ENCODE results near the gene CDV3.
"Not testable (repeated sequence)": the region's sequence is repeated elsewhere in the genome, so short reads cannot be mapped to it uniquely, and the experiment has no call there.

The CDV3 gene

GRCh38 chr3:133573629-133574194 lies at the start of gene CDV3:
Gene CDV3 (plus strand): TSS chr3:133573686. CDS start chr3:133574045, 359 bp downstream.
- peaks cover 46% of the 10 kb centered on the region for H3K4me1 Mint-ChIP-seq
- TF ChIP-seq CTCF (IDR thresholded peaks at IDR 0.05), result no peak
- peaks cover 27% of the 10 kb centered on the region for H3K36me3 Mint-ChIP-seq (ENCODE audit: low read depth)
- H3K27me3 Mint-ChIP-seq (ENCODE audit: low read depth, poor library complexity), result no peaks in the 10 kb centered on the region
- no peaks in the 10 kb centered on the region for H3K9me3 Mint-ChIP-seq
- no peak for DNase-seq
- H3K27ac Mint-ChIP-seq, result peak within 1 kb of the TSS; percentile 97
- H3K4me3 Mint-ChIP-seq, result peak within 1 kb of the TSS; percentile 95

- not testable (repeated sequence) for H3K9me3 Mint-ChIP-seq; DNase-seq; H3K27me3 Mint-ChIP-seq (ENCODE audit: low read depth, poor library complexity); H3K4me3 Mint-ChIP-seq; H3K36me3 Mint-ChIP-seq (ENCODE audit: low read depth); H3K27ac Mint-ChIP-seq
- peaks cover 20% of the 10 kb centered on the region for H3K4me1 Mint-ChIP-seq
Measured at GRCh38 chr3:133523758-133524157, 49.7 kb upstream of the CDV3 start.

GRCh38 chr3:133525435-133525834 lies 48.1 kb upstream of the CDV3 start:
- Mint-ChIP-seq H3K4me1 (peaks cover 15% of the 10 kb centered on the region), H3K27ac (no peak overlapping the region), H3K36me3 (ENCODE audit: low read depth) (no peaks in the 10 kb centered on the region), H3K27me3 (ENCODE audit: low read depth, poor library complexity) (peaks cover 3% of the 10 kb centered on the region), H3K4me3 (no peak overlapping the region), H3K9me3 (peaks cover 9% of the 10 kb centered on the region)
- DNase-seq, result no peak
- TF ChIP-seq CTCF (IDR thresholded peaks at IDR 0.05), result no peak

GRCh38 chr3:133527081-133527715 lies 46.3 kb upstream of the CDV3 start:
- H3K27me3 Mint-ChIP-seq (ENCODE audit: low read depth, poor library complexity), result peaks cover 5% of the 10 kb centered on the region
- H3K4me3 Mint-ChIP-seq, result no peak overlapping the region
- no peak for TF ChIP-seq CTCF (IDR thresholded peaks at IDR 0.05)
- no peaks in the 10 kb centered on the region for H3K36me3 Mint-ChIP-seq (ENCODE audit: low read depth)
- DNase-seq, result no peak
- peaks cover 12% of the 10 kb centered on the region for H3K4me1 Mint-ChIP-seq
- peaks cover 12% of the 10 kb centered on the region for H3K9me3 Mint-ChIP-seq
- H3K27ac Mint-ChIP-seq, result peak overlapping the region; percentile 12

GRCh38 chr3:133529809-133530208 lies 43.7 kb upstream of the CDV3 start:
- H3K4me3 Mint-ChIP-seq, result no peak overlapping the region
- DNase-seq, result no peak
- H3K27me3 Mint-ChIP-seq (ENCODE audit: low read depth, poor library complexity), result peaks cover 5% of the 10 kb centered on the region
- TF ChIP-seq CTCF (IDR thresholded peaks at IDR 0.05), result no peak
- H3K4me1 Mint-ChIP-seq, result peaks cover 10% of the 10 kb centered on the region
- no peaks in the 10 kb centered on the region for H3K36me3 Mint-ChIP-seq (ENCODE audit: low read depth)
- no peak overlapping the region for H3K27ac Mint-ChIP-seq
- peaks cover 12% of the 10 kb centered on the region for H3K9me3 Mint-ChIP-seq

GRCh38 chr3:133531981-133532380 lies 41.5 kb upstream of the CDV3 start:
- DNase-seq, result no peak
- Mint-ChIP-seq H3K36me3 (ENCODE audit: low read depth) (no peaks in the 10 kb centered on the region), H3K27ac (no peak overlapping the region), H3K4me3 (no peak overlapping the region), H3K27me3 (ENCODE audit: low read depth, poor library complexity) (peaks cover 5% of the 10 kb centered on the region), H3K9me3 (peaks cover 12% of the 10 kb centered on the region), H3K4me1 (peaks cover 7% of the 10 kb centered on the region)
- no peak for TF ChIP-seq CTCF (IDR thresholded peaks at IDR 0.05)

Data from nephron progenitor cell (in vitro differentiated cells).